PC-3 (cell line): ENCODE measurements around the gene SLC38A8. TPM values are rescaled to one million over a fixed set of nuclear protein-coding genes. Genes with fewer than 3 reads are reported as not detected.

Source experiments
- ATAC-seq: fragments of 200-7000 bp; cut with Tn5 transposase; 2 replicates; pipeline ENCODE4 v1.9.1; 2020; ENCODE audit warnings: mild to moderate bottlenecking, moderate library complexity
- BruUV-seq: library from RNA; stranded (reverse); fragments of 400-500 nt; replicated peaks from 2 replicates; lab custom pipeline; 2021; lab: Mats Ljungman, UMichigan
- CTCF ChIA-PET: fragments of 300-600 bp; sonication (Branson Sonifier 250); formaldehyde crosslinking; loops from one replicate; lab custom pipeline; 2022; ENCODE audit warnings: antibody characterized with exemption; lab: Charles Lee
- POLR2A ChIA-PET: fragments of 300-600 bp; sonication (Branson Sonifier 250); formaldehyde crosslinking; loops from one replicate; lab custom pipeline; 2022; ENCODE audit warnings: antibody characterized with exemption; ENCODE audit not compliant: unreplicated experiment; lab: Charles Lee
- DNase-seq: peaks from one replicate; pipeline ENCODE4 v3.0.0-alpha.2; 2015
- H2AFZ ChIP-seq: fragments of 300-600 bp; sonication (generic); 2 replicates; pipeline ENCODE4 v1.6.0; 2016; ENCODE audit warnings: antibody characterized with exemption, low read length
- H3F3A ChIP-seq: fragments of 300-600 bp; sonication (generic); one replicate; pipeline ENCODE4 v1.6.0; 2017; ENCODE audit warnings: antibody characterized with exemption, low read length, control low read depth, mild to moderate bottlenecking; ENCODE audit not compliant: unreplicated experiment
- H3K27ac ChIP-seq: fragments of 300-600 bp; sonication (generic); 2 replicates; pipeline ENCODE4 v1.5.1; 2016; ENCODE audit warnings: mild to moderate bottlenecking, low read length
- H3K27me3 ChIP-seq: fragments of 300-600 bp; sonication (generic); 2 replicates; pipeline ENCODE4 v1.6.1; 2016; ENCODE audit warnings: low read length, mixed read lengths
- H3K36me3 ChIP-seq: fragments of 300-600 bp; sonication (generic); 2 replicates; pipeline ENCODE4 v1.6.1; 2016; ENCODE audit warnings: low read depth, mixed run types, low read length, mixed read lengths
- H3K4me1 ChIP-seq: fragments of 300-600 bp; sonication (generic); 2 replicates; pipeline ENCODE4 v1.5.1; 2016; ENCODE audit warnings: low read length; ENCODE audit not compliant: insufficient read depth
- H3K4me2 ChIP-seq: fragments of 300-600 bp; sonication (generic); 2 replicates; pipeline ENCODE4 v1.6.0; 2016; ENCODE audit warnings: low read length
- H3K4me3 ChIP-seq: fragments of 300-600 bp; sonication (generic); 2 replicates; pipeline ENCODE4 v1.5.1; 2016; ENCODE audit warnings: mild to moderate bottlenecking, low read length, mixed read lengths
- H3K79me2 ChIP-seq: fragments of 300-600 bp; sonication (generic); 2 replicates; pipeline ENCODE4 v1.6.1; 2017; ENCODE audit warnings: low read length, mixed read lengths
- H3K9ac ChIP-seq: fragments of 300-600 bp; sonication (generic); 2 replicates; pipeline ENCODE4 v1.6.0; 2016; ENCODE audit warnings: mild to moderate bottlenecking, low read length
- H3K9me2 ChIP-seq: fragments of 300-600 bp; sonication (generic); replicated peaks from 2 replicates; pipeline ENCODE4 v1.6.1; 2016; ENCODE audit warnings: mixed run types, low read length, mixed read lengths
- H3K9me3 ChIP-seq: fragments of 300-600 bp; sonication (generic); 2 replicates; pipeline ENCODE4 v1.6.1; 2016; ENCODE audit warnings: low read length, mixed read lengths
- H4K20me1 ChIP-seq: fragments of 300-600 bp; sonication (generic); 2 replicates; pipeline ENCODE4 v1.6.1; 2016; ENCODE audit warnings: low read length, mixed read lengths
- CTCF ChIP-seq: fragments of 300-600 bp; sonication (generic); conservative IDR thresholded peaks from 2 replicates; pipeline ENCODE4 v1.5.1; 2017; ENCODE audit warnings: antibody characterized with exemption, low read depth, mild to moderate bottlenecking, low read length
- EZH2 ChIP-seq: fragments of 300-600 bp; sonication (generic); IDR thresholded peaks from one replicate; pipeline ENCODE4 v1.6.1; 2017; ENCODE audit warnings: antibody characterized with exemption, mild to moderate bottlenecking, low read length; ENCODE audit not compliant: unreplicated experiment
- EZH2phosphoT487 ChIP-seq: fragments of 300-600 bp; sonication (generic); IDR thresholded peaks from 2 replicates; pipeline ENCODE4 v1.6.1; 2018; ENCODE audit warnings: mild to moderate bottlenecking, antibody characterized with exemption, low read length, borderline replicate concordance
- intact Hi-C: fragments of 100-400 bp; cut with micrococcal nuclease; formaldehyde crosslinking; loops from 2 replicates; pipeline ENCODE4 v1.9.0; 2023
- total RNA-seq: library from RNA; depleted of rRNA; stranded (reverse); fragments of >200 nt; gene quantifications from 2 replicates; pipeline ENCODE4 v1.2.3, GENCODE V29; 2014

The SLC38A8 gene
- total RNA-seq, 1 experiment from 2014 or later: not detected

- no peaks in the 10 kb centered on the region for H3K9me2 ChIP-seq
- H3K9me3 ChIP-seq: no peaks in the 10 kb centered on the region
- H4K20me1 ChIP-seq: no peaks in the 10 kb centered on the region
- no peaks in the 10 kb centered on the region for H3K27me3 ChIP-seq
- H3K9ac ChIP-seq: no peak overlapping the region
- H3K36me3 ChIP-seq: no peaks in the 10 kb centered on the region
- POLR2A ChIA-PET: no interaction called here
- H3K79me2 ChIP-seq: no peaks in the 10 kb centered on the region
- no peaks in the 10 kb centered on the region for H3K4me1 ChIP-seq
- DNase-seq: no peak
- intact Hi-C loops: no loop called here
- no peak overlapping the region for H3K4me2 ChIP-seq
- H3K4me3 ChIP-seq: no peak overlapping the region
- no peaks in the 10 kb centered on the region for H3F3A ChIP-seq
- no peak for TF ChIP-seq CTCF
- no peak for TF ChIP-seq EZH2phosphoT487
- TF ChIP-seq EZH2: no peak
- no peak overlapping the region for H2AFZ ChIP-seq
- no peak for ATAC-seq
- no peak overlapping the region for H3K27ac ChIP-seq
- CTCF ChIA-PET: no interaction called here
- BruUV-seq: no TSS peak
Measured at GRCh38 chr16:83973077-83973476, 69.5 kb downstream of the SLC38A8 start.

- no peaks in the 10 kb centered on the region for H3K36me3 ChIP-seq
- H3K4me1 ChIP-seq: no peaks in the 10 kb centered on the region
- DNase-seq (no peak), ATAC-seq (no peak)
- H3K4me3 ChIP-seq: no peak overlapping the region
- no peak overlapping the region for H3K9ac ChIP-seq
- ChIA-PET POLR2A (no interaction called here), CTCF (no interaction called here)
- BruUV-seq: no TSS peak
- no peak overlapping the region for H3K4me2 ChIP-seq
- no peaks in the 10 kb centered on the region for H3K27me3 ChIP-seq
- TF ChIP-seq CTCF (no peak), EZH2phosphoT487 (no peak), EZH2 (no peak)
- no peaks in the 10 kb centered on the region for H3K9me3 ChIP-seq
- intact Hi-C loops: no loop called here
- no peak overlapping the region for H3K27ac ChIP-seq
- no peak overlapping the region for H2AFZ ChIP-seq
- no peaks in the 10 kb centered on the region for H3K79me2 ChIP-seq
- H4K20me1 ChIP-seq: no peaks in the 10 kb centered on the region
- H3F3A ChIP-seq: no peaks in the 10 kb centered on the region
- no peaks in the 10 kb centered on the region for H3K9me2 ChIP-seq
Measured at GRCh38 chr16:83972256-83973008, 70.2 kb downstream of the SLC38A8 start.
